GM18517 (cell line): ENCODE measurements around the gene COL7A1.

Experiments used
- ATAC-seq: cut with Tn5 transposase; IDR thresholded peaks from one replicate; pipeline ENCODE4 v1.9.1; 2021; ENCODE audit warnings: mild to moderate bottlenecking, moderate library complexity; ENCODE audit not compliant: unreplicated experiment

COL7A1 gene

GRCh38 chr3:48592519-48593087 is 2.5 kb downstream of the COL7A1 start:
- ATAC-seq: no peak

DNA sequence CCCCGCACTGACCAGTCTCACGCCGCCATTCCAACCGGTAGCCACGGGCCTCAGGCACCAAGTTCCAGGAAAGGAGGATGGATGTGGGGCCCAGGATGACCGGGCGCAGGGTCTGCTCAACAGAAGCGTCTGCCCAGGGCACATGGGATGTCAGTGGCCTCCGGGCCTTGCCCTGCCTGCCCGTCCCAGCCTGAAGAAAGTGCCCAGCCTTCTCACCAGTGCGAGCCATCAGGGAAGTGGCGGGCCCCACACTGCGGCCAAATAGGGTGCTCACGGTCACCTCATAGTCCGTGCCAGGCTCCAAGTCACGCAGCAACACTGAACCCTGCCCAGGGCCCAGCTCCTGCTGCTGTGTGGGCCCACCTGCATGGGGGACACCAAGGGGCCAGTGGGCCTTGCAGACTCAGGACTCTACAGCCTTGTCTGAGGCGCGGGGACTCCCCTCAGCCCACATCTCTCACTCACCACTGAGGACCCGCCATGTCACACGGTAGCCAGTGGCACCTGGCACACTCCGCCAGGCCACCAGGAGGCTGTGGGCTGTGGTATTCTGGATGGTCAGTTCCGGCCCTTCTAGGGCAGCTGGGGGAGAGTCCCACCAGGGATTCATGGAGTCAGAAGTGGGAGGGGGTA is 3.1 kb downstream of the COL7A1 start:
- no peak for ATAC-seq

DNA sequence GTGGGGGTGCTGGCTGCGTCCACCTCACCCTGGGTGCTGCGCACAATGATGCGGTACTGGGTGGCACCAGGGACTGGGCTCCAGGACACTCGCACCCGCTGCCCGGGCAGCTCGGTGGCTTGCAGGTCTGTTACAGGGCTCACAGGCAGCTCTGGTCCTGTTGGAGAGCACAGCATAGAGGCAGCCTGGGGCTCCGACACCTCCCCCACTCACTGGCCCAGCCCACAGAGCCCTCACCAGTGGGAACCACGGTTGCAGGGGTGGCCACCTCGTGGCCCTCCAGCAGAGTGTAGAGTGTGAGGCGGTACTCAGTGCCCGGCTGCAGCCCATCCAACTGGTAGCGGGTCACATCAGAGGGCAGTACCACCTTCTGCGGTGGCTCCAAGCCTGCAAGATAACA is 3.7 kb downstream of the COL7A1 start:
- ATAC-seq: no peak

GRCh38 chr3:48588230-48588629 is 6.9 kb downstream of the COL7A1 start:
- no peak for ATAC-seq

DNA sequence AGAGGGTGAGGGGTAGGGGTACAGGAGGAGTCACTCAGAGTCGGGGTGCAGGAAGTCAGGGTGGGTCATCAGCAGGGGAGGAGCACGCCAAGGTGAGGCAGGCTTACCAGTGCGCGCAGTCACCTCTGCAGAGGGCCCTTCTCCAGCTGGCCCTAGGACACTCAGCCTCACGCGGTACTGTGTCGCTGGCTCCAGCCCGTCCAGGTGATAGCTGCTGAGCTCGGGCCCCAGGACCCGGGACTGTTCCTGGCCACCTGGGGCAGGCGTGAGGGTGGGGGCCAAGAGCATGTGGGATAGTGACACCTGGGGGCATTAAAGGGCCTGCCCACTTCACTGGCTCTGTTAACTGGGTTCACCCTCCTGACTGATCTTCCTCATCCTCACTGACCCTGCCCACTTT is 7.4 kb downstream of the COL7A1 start:
- no peak for ATAC-seq

DNA sequence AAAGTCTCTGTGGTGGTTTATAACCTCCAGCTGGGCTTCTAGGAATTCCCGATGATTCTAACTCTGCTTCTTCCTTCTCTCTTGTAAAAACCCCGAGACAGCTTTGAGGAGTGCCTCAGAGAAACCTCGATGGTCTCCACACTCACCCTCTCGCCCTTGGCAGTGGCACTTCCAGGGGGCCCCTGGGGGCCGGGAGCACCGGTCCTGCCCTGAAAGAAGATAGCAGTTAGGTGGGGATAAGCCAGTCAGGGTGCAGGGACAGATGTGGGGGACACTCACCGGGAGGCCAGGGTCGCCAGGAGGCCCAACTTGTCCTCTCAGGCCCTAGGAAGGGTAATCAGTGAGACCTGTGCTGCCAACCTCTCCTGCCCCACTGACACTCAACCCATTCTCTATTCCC is 9.7 kb downstream of the COL7A1 start:
- no peak for ATAC-seq

DNA sequence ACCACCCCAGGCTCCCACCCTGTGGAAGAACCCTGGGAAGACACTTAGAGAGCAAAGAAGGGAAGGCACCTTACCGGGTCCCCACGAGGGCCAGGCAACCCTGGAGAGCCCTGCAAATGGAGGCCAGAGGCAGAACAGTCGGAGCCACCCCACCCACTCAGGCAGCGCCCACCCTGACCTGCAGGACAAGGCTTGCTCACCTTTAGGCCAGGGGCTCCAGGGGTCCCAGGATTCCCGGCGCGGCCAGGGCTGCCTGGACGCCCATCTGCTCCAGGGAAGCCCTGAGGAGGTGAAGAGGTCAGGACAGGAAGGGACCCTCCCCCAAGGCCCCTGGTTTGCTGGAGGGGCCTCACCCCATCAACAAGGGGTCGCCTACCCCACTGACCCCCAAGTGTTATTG is 10.3 kb downstream of the COL7A1 start:
- ATAC-seq: no peak

GRCh38 chr3:48581621-48582481 is 13.3 kb downstream of the COL7A1 start:
- ATAC-seq: no peak

GRCh38 chr3:48576647-48577046 is 18.5 kb downstream of the COL7A1 start:
- ATAC-seq: no peak

- no peak for ATAC-seq
Measured at GRCh38 chr3:48575366-48575765, 19.8 kb downstream of the COL7A1 start.

GRCh38 chr3:48573973-48574585 is 21.1 kb downstream of the COL7A1 start:
- no peak for ATAC-seq

DNA sequence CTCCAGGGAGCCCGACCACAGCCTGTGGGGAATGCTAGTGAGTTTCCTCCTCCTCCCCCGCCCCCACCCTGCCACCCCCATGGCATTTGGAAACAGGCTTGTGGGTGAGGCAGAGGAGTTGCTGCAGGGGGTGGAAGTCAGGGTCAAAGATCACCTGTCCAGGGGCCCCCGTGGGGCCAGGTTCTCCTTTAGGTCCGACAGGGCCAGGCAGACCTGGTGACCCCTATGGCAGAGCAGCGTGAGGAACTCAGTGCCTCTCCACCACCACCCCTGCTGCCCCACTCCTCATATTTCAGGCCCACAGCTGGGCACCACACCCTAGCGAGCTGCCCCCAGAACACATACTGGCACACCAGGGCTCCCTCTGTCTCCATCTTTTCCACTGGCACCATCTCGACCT is 22.6 kb downstream of the COL7A1 start:
- ATAC-seq: no peak

DNA sequence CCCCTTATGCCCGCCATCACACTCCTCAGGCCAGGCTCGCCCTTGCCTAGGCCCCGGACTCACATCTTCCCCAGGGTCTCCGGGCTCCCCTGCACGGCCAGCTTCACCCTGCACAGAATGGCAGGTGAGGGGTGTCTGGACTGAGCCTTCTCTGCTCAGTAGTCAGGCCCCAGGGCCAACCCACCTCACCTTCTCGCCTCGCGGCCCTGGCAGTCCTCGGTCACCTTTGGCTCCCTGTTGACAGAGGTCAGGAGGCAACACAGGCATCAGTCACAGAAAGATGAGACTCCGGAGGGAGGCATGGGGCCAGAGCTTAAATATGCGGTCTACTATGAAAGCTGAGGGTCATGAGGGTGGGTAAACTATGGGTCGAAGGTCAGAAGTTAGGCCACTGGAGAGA is 23.2 kb downstream of the COL7A1 start:
- no peak for ATAC-seq

DNA sequence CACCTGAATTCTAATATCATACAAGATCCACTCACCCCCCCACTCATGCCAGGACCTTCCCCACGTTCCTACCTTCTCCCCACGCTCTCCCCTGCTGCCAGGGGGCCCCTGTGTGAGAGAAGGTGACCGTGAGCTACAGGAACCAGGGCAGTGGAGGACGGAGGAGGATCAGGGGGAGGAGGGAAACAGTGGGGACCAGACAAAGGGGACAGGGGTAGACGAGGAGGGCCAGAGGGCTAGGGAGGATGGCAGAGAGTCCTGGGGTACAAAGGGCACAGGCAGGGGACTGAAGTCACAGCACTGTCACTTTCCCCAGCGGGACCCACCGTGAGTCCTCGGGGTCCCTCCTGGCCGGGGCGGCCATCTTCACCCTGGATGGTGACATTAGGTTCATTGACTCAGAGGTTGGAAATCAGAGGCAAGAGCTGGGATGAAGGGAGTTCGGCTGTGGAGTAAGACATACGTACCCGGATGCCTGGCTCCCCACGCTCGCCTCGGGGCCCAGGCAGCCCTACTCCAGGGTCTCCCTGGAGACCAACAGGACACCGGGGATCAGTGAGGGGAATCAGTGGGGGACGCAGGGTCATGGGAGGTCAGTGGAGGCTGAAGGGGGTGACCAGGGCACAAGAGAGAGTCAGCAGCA is 25.2 kb downstream of the COL7A1 start:
- no peak for ATAC-seq

- ATAC-seq: no peak
Measured at GRCh38 chr3:48569400-48569799, 25.7 kb downstream of the COL7A1 start.

- no peak for ATAC-seq
Measured at GRCh38 chr3:48568476-48568875, 26.7 kb downstream of the COL7A1 start.

DNA sequence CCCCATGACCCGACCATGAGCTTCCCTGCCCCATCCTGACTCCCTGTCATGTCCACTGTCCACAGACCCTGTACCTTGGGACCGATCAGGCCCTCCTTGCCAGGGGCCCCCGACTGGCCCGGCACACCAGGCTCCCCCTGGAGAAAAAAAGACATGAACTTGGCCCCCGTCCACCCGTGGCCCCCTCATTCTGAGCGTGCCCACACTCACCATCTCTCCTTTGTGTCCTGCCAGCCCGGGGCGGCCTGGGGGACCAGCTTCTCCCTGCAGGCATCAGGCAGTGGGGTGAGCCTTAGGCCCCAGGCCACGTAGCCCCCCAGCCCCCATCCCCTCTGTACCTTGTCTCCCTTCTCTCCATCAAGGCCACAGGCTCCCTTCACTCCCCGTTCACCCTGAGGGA is 27.6 kb downstream of the COL7A1 start:
- no peak for ATAC-seq

GRCh38 chr3:48567090-48567489 is 28.0 kb downstream of the COL7A1 start:
- ATAC-seq: no peak

GRCh38 chr3:48566401-48566760 is 28.7 kb downstream of the COL7A1 start:
- ATAC-seq: no peak

DNA sequence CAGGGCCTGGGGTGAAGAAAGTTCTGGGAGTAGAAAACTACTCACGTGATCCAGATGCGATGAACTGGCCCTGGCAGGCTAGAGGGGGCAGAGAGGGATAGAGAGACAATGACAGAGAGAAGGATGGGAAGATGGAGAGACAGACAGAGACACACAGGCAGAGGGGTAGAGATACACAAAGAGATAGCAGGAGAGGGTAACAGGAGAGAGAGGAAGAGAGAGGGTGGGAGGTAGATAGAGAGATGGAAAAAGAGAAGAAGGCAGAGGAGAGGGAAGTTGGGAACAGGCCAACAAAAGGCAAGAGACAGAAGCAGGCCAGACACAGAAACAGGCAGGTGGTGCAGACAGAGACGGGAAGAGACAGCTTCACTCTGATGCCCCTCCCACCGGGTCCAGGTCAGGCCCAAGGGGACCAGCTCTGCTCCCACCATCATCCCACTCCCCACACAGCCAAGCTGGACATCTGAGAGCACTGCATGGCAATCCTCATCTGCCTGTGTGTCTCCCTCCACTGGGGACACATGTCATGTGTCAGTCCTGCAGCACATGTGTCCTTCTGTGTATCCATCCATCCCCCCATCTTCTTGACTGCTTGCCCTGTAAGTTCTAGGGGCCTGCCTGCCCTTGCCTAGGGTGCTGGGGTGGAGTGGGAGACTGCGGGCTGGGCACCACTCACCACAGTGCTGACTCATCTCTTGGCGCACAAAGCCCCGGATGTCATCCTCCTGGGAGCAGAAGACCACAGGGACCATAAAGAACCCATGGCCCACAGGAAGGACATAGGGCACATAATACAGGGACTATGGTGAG is 29.3 kb downstream of the COL7A1 start:
- ATAC-seq: no peak

DNA sequence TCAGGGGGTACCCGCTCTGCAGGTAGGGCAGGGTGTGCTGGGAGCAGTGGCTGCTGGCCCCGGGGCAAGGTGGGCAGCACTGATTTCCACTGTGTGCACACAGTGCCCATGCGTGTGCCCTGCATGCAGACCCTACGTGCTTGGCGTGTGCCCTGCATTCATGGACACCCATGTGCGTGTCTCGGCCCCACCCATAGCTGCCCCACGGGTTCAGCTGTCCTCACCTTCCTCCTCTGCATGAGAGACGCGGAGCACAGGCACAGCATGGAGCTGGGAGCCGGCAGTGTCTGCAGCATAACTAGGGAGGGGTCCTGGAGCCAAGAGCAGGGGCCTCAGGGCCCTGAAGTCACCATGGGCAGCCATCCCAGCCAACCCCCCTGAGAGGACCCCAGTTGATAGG is 29.9 kb downstream of the COL7A1 start:
- no peak for ATAC-seq
